Lung (tissue), 12 donors: ENCODE results near the gene OBP2B. TPM values are rescaled to one million over a fixed set of nuclear protein-coding genes. Genes with fewer than 3 reads are reported as not detected.

Experiments used
- ATAC-seq: fragments of 200-7000 bp; cut with Tn5 transposase; one replicate; pipeline ENCODE4 v1.9.1; 2020; ENCODE audit warnings: moderate number of reproducible peaks; ENCODE audit not compliant: insufficient read depth, low FRiP score
- DNase-seq, 3 donors: peaks; one replicate each; pipeline ENCODE4 v3.0.0-alpha.2; 2013 to 2017
- H3K27ac ChIP-seq, 2 donors: one replicate each; pipeline ENCODE4 v1.5.1; 2013; ENCODE audit warnings: mild to moderate bottlenecking in 2 of 2, moderate library complexity in 2 of 2, control low read depth in 1 of 2, inconsistent platforms in 1 of 2, low read depth in 1 of 2, low read length in 1 of 2
- H3K27me3 ChIP-seq, 3 donors: one replicate each; pipeline ENCODE4 v1.5.1; 2013; ENCODE audit warnings: low read length in 2 of 3; ENCODE audit not compliant: control insufficient read depth in 3 of 3, insufficient read depth in 3 of 3
- H3K36me3 ChIP-seq, 4 donors: one replicate each; pipeline ENCODE4 v1.5.1; 2013; ENCODE audit warnings: low read length in 4 of 4, mild to moderate bottlenecking in 1 of 4, moderate library complexity in 1 of 4; ENCODE audit not compliant: control insufficient read depth in 4 of 4, insufficient read depth in 4 of 4
- H3K4me1 ChIP-seq, 5 donors: one replicate each; pipeline ENCODE4 v1.5.1; 2013; ENCODE audit warnings: low read length in 5 of 5, mild to moderate bottlenecking in 2 of 5, moderate library complexity in 1 of 5; ENCODE audit not compliant: control insufficient read depth in 5 of 5, insufficient read depth in 5 of 5
- H3K4me3 ChIP-seq: one replicate; pipeline ENCODE4 v1.5.1; 2013; ENCODE audit warnings: mild to moderate bottlenecking, control low read depth, moderate library complexity
- H3K9ac ChIP-seq, 2 donors: one replicate each; pipeline ENCODE4 v1.5.1; 2013; ENCODE audit warnings: low read length in 2 of 2, control low read depth in 1 of 2; ENCODE audit not compliant: insufficient read depth in 1 of 2
- H3K9me3 ChIP-seq, 4 donors: one replicate each; pipeline ENCODE4 v1.5.1; 2013; ENCODE audit warnings: low read length in 3 of 4, mild to moderate bottlenecking in 1 of 4, moderate library complexity in 1 of 4; ENCODE audit not compliant: control insufficient read depth in 4 of 4, insufficient read depth in 3 of 4
- WGBS, 2 donors: extraction: QIAGEN DNeasy Blood & Tissue Kit; methylation state at CpG; one replicate each; pipeline ENCODE4 v1.1.7; 2013; 5-methylcytosine and 5-hydroxymethylcytosine counted together
- polyA plus RNA-seq, 2 donors: library from polyadenylated mRNA; stranded (reverse); fragments of 200-250 nt; gene quantifications; one replicate each; pipeline ENCODE4 v1.2.1, GENCODE V29; 2013
- total RNA-seq, 2 donors: library from RNA; depleted of rRNA in 1 of 2; stranded (reverse); fragments of >200 nt in 1 of 2; gene quantifications; one replicate each; pipeline ENCODE4 v1.2.1, GENCODE V29; 2014 to 2021
- TF ChIP-seq, protein P1 (sequence below): IDR thresholded peaks from 2 replicates; pipeline ENCODE4 v1.5.1; 2012; ENCODE audit warnings: mild to moderate bottlenecking; ENCODE audit errors: control extremely low read depth, extremely low read depth
- donor health status: control.
- donor health status: control.
- donor health status: Bipolar disorder and iron deficiency.
- donor health status: healthy.
- donor health status: DM: yes; HTN: yes; CAD: no.

The OBP2B gene
- total and polyA plus RNA-seq, 4 donors, result not detected

DNA sequence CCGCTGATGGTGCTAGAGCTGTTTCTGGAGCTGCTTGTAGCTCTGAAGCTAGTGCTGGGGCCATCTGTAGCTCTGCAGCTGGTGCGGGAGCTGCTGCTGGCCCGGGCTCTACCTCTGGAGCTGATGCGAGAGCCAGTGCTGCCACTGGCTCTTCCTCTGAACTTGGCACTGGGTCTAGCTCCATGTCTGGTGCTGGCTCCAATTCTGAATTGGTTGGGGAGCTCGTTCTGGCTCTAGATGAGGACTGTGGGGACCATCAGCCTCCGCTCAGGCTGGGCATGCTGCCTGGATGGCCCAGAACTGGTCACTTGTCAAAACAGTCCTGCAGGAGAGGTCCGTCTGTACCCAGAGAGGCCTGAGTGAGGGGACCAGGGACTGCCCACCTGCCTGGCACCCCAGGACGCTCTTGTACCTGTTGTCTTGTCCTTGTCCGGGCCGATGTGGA is 21.5 kb downstream of the OBP2B start:
- TF ChIP-seq, protein P1, sequence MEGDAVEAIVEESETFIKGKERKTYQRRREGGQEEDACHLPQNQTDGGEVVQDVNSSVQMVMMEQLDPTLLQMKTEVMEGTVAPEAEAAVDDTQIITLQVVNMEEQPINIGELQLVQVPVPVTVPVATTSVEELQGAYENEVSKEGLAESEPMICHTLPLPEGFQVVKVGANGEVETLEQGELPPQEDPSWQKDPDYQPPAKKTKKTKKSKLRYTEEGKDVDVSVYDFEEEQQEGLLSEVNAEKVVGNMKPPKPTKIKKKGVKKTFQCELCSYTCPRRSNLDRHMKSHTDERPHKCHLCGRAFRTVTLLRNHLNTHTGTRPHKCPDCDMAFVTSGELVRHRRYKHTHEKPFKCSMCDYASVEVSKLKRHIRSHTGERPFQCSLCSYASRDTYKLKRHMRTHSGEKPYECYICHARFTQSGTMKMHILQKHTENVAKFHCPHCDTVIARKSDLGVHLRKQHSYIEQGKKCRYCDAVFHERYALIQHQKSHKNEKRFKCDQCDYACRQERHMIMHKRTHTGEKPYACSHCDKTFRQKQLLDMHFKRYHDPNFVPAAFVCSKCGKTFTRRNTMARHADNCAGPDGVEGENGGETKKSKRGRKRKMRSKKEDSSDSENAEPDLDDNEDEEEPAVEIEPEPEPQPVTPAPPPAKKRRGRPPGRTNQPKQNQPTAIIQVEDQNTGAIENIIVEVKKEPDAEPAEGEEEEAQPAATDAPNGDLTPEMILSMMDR, result no peak
- H3K36me3 ChIP-seq, result no peaks in the 10 kb centered on the region
- H3K4me1 ChIP-seq, result no peaks in the 10 kb centered on the region
- H3K9me3 ChIP-seq, result peaks cover 0 to 3% (median 0%) of the 10 kb centered on the region in 4 donors
- DNase-seq, result no peak
- ATAC-seq, result no peak
- no peak overlapping the region for H3K4me3 ChIP-seq
- H3K27ac ChIP-seq, result no peak overlapping the region
- 85 to 92% methylated on average over 10 of the region's 10 CpGs for WGBS, 2 donors
- H3K27me3 ChIP-seq, result peaks cover 0 to 14% (median 7%) of the 10 kb centered on the region in 3 donors
- no peak overlapping the region for H3K9ac ChIP-seq

DNA sequence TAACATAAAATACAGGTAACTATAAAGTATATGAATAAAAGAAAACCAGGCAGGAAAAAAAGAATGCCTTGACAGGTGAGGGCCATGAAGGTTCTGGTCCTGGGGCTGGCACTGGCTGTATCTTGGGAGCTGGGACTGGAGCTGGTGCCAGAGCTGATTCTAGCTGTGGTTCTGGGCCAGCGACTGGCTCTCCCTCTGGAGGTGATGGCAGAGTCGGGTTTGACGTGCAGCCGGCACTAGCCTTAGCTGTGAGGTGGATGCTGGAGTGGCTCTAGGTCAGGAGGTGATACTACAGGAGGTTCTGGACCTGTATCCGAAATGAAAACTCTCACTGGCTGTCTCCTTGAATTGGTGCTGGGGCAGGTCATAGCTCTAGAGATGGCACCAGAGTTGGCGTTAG is 22.3 kb downstream of the OBP2B start:
- peaks cover 0 to 15% (median 7%) of the 10 kb centered on the region in 3 donors for H3K27me3 ChIP-seq
- DNase-seq, result no peak

DNA sequence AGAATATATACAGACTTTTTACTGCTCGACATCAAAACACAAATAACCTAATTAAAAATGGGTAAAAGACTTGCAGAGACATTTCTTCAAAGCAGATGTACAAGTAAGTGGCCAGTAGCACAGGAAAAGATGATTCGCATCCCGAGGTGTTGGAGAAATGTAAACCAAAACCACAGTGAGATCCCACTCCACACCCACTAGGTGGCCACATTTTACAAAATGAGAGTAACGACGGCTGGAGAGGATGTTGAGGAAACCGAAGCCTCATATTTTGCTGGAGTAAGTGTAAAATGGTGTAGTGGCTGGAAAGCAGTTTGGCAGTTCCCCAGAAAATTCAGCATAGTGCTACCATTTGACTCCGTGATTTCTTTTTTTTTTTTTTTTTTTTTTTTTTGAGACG is 24.1 kb downstream of the OBP2B start:
- DNase-seq, result peak; percentile 64 to 83 (median 81)
- no peaks in the 10 kb centered on the region for H3K9me3 ChIP-seq
- peaks cover 0 to 15% (median 7%) of the 10 kb centered on the region in 3 donors for H3K27me3 ChIP-seq
- H3K4me3 ChIP-seq, result no peak overlapping the region
- WGBS, 2 donors, result 6 to 10% methylated on average over 7 of the region's 8 CpGs
- H3K9ac ChIP-seq, result no peak overlapping the region
- H3K27ac ChIP-seq, result no peak overlapping the region
- TF ChIP-seq, protein P1, result peak; percentile 24
- ATAC-seq, result peak; percentile 60
- no peaks in the 10 kb centered on the region for H3K4me1 ChIP-seq
- H3K36me3 ChIP-seq, result no peaks in the 10 kb centered on the region

More for the DNA sequence above, 22.3 kb downstream of the OBP2B start:
- no peak for ATAC-seq
- 84 to 90% methylated on average over 6 of the region's 6 CpGs for WGBS, 2 donors
- Histone ChIP-seq H3K36me3 (no peaks in the 10 kb centered on the region), H3K4me1 (no peaks in the 10 kb centered on the region), H3K9me3 (no peaks in the 10 kb centered on the region), H3K4me3 (no peak overlapping the region), H3K9ac (no peak overlapping the region), H3K27ac (no peak overlapping the region)
- TF ChIP-seq, protein P1, result no peak

DNA sequence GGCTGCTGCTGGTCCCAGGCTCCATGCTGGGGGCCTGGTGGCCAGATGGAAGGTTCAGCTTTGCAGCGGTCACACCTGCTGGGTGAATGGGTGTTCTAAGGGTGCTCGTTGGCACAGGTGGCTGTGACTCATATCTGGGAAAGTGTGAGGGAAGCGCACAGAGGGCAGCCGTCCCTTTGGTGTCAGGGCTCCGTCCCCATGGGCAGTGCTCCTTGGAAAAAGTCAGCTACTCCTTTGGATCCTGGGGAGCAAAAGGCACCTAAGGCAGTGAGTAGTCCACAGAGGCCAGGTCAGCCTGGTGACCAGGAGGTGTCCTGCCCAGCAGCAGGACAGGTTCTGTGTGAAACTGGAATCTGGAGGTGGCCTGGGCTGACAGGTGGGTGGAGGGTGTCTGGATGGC is 26.9 kb downstream of the OBP2B start:
- no peak for DNase-seq
- Histone ChIP-seq H3K4me3 (no peak overlapping the region), H3K9me3 (no peaks in the 10 kb centered on the region), H3K4me1 (no peaks in the 10 kb centered on the region), H3K9ac (no peak overlapping the region), H3K36me3 (no peaks in the 10 kb centered on the region), H3K27me3 (peaks cover 0 to 14% (median 7%) of the 10 kb centered on the region in 3 donors), H3K27ac (no peak overlapping the region)
- no peak for ATAC-seq
- WGBS, 2 donors, result 85 to 90% methylated on average over 5 of the region's 5 CpGs
- TF ChIP-seq, protein P1, result no peak
